ENCODE results near the gene AGRN. TPM values are rescaled to one million over a fixed set of nuclear protein-coding genes. Genes with fewer than 3 reads are reported as not detected.

The AGRN gene
- total RNA-seq, 1 donor from 2014 or later: 479 TPM

GRCh38 chr1:1068517-1069055 lies 48.7 kb downstream of the AGRN start:
- Histone ChIP-seq H3K4me3 (ENCODE audit: low read depth, low read length) (peak overlapping the region; percentile 83), H3K27me3 (ENCODE audit: control insufficient read depth, insufficient read depth, low read length) (no peaks in the 10 kb centered on the region), H3K36me3 (ENCODE audit: control insufficient read depth, insufficient read depth, low read length) (no peaks in the 10 kb centered on the region)
- DNase-seq (ENCODE audit: low read depth): no peak
- no peak for TF ChIP-seq CTCF (IDR thresholded peaks at IDR 0.05; ENCODE audit: insufficient read depth, low read length, poor library complexity, severe bottlenecking)

- no peak for TF ChIP-seq CTCF (IDR thresholded peaks at IDR 0.05; ENCODE audit: insufficient read depth, low read length, poor library complexity, severe bottlenecking)
Measured at GRCh38 chr1:1069056-1069710, 49.3 kb downstream of the AGRN start.

GRCh38 chr1:1069711-1070676 lies 50.1 kb downstream of the AGRN start:
- peak overlapping the region; percentile 83 for H3K4me3 ChIP-seq (ENCODE audit: low read depth, low read length)
- no peak for TF ChIP-seq CTCF (IDR thresholded peaks at IDR 0.05; ENCODE audit: insufficient read depth, low read length, poor library complexity, severe bottlenecking)
- DNase-seq (ENCODE audit: low read depth): no peak
- H3K27me3 ChIP-seq (ENCODE audit: control insufficient read depth, insufficient read depth, low read length): peaks cover 3% of the 10 kb centered on the region
- no peaks in the 10 kb centered on the region for H3K36me3 ChIP-seq (ENCODE audit: control insufficient read depth, insufficient read depth, low read length)

More at GRCh38 chr1:1069056-1069710, 49.3 kb downstream of the AGRN start:
- Histone ChIP-seq H3K27me3 (ENCODE audit: control insufficient read depth, insufficient read depth, low read length) (no peaks in the 10 kb centered on the region), H3K4me3 (ENCODE audit: low read depth, low read length) (peak overlapping the region; percentile 83), H3K36me3 (ENCODE audit: control insufficient read depth, insufficient read depth, low read length) (no peaks in the 10 kb centered on the region)
- DNase-seq (ENCODE audit: low read depth): no peak

GRCh38 chr1:1071486-1072298 lies 51.8 kb downstream of the AGRN start:
- no peak overlapping the region for H3K4me3 ChIP-seq (ENCODE audit: low read depth, low read length)
- H3K27me3 ChIP-seq (ENCODE audit: control insufficient read depth, insufficient read depth, low read length): peaks cover 3% of the 10 kb centered on the region
- TF ChIP-seq CTCF (IDR thresholded peaks at IDR 0.05; ENCODE audit: insufficient read depth, low read length, poor library complexity, severe bottlenecking): no peak
- H3K36me3 ChIP-seq (ENCODE audit: control insufficient read depth, insufficient read depth, low read length): no peaks in the 10 kb centered on the region
- DNase-seq (ENCODE audit: low read depth): no peak

GRCh38 chr1:1072299-1072848 lies 52.5 kb downstream of the AGRN start:
- Histone ChIP-seq H3K4me3 (ENCODE audit: low read depth, low read length) (no peak overlapping the region), H3K36me3 (ENCODE audit: control insufficient read depth, insufficient read depth, low read length) (no peaks in the 10 kb centered on the region), H3K27me3 (ENCODE audit: control insufficient read depth, insufficient read depth, low read length) (peaks cover 3% of the 10 kb centered on the region)
- DNase-seq (ENCODE audit: low read depth): no peak
- TF ChIP-seq CTCF (IDR thresholded peaks at IDR 0.05; ENCODE audit: insufficient read depth, low read length, poor library complexity, severe bottlenecking): no peak

Measured in kidney epithelial cell (primary cell).